HG02938 (cell line): ENCODE results near the gene DPH6.

Experiments
- ATAC-seq: cut with Tn5 transposase; IDR thresholded peaks from one replicate; pipeline ENCODE4 v1.9.1; 2021; ENCODE audit warnings: mild to moderate bottlenecking, moderate library complexity; ENCODE audit not compliant: unreplicated experiment

DPH6 gene

DNA sequence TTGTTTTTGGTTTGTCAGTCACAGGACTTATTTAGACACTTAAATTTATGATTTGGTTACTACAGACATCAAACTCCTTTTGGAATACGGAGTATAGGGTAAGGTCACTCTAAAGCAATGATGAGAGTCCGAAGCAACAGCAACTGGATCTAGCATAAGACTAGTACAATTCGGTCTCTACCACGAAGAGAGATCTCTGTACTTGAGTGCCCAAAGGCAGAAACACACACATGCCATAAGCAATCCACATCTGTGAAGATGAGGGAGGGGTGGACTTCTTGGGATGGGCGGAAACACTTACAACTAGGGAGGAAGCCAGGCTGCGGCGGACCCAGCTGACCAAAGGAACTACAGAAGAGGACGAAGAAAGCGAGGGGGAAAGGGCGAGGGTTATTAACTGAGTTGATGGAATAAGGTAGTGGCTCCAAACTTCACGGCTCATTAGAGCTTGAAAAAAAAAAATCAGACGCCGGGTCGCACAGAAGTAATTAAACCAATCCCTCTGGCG lies 595 bp downstream of the DPH6 start:
- peak; percentile 21 for ATAC-seq

DNA sequence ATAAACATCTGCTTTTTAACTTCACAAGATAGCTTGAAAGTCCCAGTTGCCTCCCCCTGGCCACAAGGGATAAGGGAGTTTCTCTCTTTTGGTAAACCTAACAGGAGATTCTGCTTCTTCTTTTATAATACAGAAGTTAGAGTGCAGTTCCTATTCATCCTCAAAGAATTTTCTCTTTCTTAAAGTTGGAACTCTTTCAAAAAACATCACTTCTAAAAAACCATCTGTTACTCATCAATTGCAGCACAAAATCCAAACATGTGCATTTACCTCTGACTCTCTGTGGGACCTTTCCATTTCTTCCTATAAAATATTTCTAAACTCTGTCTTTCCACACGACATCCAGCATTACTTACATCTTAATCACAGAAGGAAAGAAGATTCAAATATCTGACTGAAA lies 5.1 kb downstream of the DPH6 start:
- no peak for ATAC-seq

DNA sequence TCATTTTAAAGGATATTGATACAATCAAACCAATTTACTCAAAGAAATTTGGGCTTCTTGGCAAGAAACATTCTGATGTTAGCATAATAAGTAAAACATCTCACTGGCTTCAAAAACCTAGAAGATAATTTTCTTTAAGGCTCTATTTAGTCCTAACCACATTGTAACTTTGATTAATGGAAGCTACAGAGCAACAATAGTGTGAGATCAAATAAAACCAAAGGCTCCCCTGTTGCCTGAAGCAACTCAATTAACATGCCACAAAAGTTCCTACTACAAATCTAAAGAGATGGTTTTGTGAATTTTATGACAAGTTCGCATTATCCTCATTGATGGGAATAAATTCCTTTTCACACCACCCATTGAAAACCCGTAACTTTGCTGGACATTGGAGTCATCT lies 5.9 kb downstream of the DPH6 start:
- ATAC-seq: no peak

DNA sequence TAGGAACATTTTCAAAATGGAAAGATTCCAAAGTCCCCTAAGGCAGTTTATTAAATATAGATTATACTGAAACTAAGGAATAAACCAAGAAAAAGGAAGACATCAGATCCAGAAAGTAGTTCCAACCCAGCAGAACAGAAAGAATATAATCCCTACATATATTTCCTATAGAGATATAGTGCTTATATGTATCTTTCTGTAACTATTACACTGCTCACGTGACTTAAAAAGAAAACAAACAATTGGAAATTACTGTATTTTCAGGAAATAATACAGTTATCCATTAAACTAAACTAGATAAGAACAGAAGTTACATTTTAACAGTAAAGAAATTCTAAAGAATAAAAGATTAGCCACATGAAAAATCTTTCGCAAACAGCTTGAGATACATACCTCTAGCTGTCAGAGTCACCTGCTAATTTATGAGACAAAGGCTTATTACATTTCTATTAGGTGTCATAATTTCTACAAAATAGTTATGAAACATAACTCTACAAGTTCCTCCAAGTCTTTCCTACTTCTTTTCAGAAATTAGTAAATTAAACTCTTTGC lies 10.5 kb downstream of the DPH6 start:
- ATAC-seq: no peak

DNA sequence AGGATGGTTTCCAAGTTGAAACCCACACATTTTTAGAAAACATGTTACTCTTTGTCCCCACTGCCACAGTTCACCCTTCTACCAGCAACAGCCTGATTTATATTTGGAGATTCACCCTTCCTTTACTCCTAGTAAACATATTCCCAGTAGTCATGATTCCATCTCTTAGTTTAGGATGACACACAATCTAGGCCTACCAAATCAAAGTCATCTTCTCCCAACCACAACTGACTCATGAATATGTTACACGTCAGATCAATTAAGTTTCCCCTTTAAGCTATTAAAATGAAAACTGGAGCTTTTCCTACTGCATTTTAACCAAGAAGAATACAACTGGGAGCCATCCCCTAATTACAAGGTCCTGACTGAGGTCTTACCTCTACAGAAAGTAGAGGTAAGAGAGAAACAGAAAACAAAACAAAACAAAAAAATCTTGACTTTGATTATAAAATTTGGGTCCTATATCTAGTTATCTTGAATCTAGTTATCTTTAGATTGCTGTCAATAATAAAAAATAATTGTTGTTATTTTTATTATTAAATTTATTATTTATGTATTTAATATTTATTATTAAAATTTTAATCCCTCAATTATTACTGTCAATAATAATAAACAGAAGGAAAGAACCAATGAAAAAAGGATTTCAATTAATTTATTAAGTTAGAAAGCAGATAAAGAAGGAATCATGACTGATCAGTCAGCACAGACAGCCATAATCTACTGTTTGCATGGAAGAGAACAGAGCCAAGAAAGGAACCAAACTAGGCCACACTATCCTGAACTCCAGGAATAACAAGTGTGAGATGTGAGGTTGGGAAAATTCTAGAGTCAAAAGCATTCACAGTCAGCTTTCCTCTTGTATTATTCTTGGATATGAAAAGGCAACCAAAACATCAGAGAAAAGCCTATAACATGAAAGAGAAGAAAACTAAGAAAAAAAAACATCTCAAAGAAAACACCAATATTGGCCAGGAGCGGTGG lies 12.5 kb downstream of the DPH6 start:
- ATAC-seq: no peak

DNA sequence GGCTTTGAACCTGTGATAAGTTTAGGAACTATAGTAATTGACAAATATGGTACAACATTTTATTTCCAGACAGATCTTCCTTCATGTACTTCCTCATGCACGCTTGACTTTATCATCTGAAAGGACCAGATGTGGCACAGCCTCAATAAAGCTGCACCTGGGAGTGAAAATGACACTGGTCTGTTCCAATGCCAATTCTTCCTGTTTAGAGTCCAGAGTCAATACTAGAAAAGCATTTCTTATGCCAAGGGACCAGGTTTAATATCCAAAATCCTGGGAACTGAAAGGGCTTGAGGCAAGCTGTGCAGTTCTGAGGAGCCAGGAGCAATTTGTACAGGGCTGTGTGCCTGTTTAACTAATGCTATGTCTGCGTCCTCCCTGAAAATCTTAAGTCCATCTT lies 15.3 kb downstream of the DPH6 start:
- ATAC-seq: no peak

DNA sequence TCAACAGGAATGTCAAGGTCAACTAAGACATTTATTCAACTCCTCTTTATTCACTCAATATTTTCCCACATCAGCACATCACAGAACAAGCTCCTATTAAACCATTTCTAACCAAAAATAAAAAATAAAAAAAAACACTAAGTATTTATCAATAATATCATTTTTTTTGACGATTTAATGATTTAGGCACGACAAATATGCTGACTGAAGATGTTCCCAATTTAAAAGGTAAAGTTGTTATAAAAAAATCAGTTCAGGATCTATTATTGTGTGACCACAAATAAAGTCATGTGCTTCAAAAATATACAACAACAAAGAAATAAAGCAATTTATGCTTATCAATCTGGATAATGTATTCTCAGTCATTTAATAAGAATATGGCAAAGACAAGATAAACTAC lies 16.2 kb downstream of the DPH6 start:
- ATAC-seq: no peak

DNA sequence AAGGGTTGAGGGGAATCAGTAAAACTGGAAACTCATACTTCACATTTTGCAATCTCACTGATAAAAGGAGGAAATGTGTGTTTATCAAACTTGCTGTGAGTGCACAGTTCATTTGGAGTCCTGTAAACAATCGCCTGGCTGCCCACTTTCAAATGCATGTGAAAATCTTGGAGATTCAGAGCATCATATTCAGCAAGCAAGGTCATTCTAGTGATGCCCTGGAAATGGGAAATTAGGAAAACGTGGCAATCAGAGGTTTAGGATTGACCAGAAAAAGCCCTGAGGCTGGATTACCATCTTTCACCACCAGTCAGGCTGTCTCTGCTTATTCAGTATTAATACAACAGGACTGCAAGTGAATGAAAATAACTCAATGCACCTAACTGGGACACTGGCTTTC lies 23.9 kb downstream of the DPH6 start:
- no peak for ATAC-seq

DNA sequence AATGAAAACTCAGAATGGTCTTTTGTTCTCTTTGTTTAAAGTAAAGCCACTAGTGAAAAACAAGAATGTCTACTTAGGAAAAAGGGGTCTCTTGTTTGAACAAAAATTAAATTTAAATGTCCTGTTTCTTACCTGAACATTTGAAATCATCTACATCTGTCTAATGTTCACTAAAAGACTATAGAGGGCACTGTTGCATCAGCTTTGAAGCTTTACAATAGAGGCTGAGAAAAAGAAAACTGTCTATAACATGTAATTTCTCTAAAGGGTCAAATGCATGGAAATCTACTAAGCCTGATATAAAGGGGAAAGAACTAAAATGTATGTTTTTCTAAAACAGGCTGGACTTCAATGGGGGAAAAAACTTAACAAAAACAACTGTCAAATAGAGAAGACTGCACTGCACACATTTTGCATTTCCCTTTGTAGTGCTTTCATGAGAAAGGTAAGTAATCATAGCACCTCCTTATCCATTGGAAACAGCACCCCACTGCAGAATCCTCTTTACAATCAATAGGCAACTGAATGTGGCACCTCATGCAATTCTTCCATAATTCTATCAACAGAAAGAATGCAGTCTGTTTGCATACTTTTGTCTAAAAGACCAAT lies 26.3 kb downstream of the DPH6 start:
- ATAC-seq: peak; percentile 62

DNA sequence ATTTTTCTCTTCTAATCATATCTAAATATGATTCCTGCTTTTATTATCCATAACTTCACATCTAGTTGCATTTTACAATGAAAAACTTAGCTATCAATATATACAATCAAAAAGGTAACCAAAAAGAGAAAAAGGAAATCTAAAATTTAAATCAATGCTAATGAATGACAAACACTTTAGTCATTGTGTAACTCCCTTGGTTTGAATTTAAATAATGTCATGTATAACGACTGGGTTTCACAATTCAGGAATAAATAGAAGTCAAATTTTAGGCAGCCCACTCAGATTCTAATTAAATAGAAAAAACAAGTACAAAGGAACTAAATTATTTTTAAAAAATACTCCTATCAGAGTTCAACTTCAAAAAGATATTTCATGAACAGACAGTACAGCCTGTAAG lies 26.9 kb downstream of the DPH6 start:
- no peak for ATAC-seq

DNA sequence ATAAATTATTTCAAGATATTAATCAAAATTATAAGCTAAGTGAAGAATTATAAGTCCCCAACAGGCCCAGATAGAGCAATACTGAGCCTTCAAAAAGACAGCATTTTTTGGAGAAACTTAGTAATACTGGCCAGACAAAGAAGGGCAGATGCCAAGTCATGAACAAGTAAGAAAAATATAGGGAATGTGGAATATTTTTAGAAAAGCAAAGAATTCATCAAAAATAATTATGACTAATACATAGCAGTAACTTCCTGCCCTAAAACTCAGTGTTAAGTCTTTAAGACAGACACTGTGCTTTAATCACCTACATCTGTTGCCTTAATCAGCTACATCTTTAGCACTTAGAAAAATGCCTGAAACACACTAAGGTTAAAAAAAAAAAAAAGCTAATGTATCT lies 31.2 kb downstream of the DPH6 start:
- no peak for ATAC-seq

DNA sequence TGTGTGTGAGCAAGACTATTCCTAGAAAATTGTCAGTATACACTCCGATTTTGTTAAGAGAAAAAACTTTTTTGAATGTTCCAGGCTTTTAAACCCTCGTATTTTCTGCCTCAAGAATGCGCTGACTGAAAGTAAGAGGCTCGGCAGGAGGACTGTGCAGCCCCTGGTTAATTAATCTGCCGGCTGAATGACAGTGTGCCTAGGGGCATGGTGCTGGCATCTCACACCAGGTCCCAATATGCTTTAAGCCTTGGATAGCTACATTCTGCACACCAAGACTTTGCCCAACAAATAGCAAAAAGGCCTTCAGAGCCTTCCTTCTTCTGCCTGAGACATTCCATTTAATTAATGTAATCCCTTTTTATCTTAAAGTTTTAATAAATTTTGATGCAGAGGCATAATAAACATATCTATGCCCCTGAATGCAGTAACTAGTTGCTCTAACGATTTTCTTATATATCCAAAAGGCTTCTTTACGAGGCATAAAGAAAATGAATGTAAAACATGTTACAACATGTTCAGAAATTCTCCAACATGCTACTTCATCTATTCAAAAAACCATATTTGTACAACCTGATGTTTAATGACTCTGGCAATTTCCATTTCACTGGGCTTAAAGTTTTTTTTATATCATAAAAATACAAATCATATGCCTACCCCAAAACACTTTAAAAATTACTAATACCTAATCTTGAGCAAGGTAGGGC lies 37.9 kb downstream of the DPH6 start:
- ATAC-seq: no peak

DNA sequence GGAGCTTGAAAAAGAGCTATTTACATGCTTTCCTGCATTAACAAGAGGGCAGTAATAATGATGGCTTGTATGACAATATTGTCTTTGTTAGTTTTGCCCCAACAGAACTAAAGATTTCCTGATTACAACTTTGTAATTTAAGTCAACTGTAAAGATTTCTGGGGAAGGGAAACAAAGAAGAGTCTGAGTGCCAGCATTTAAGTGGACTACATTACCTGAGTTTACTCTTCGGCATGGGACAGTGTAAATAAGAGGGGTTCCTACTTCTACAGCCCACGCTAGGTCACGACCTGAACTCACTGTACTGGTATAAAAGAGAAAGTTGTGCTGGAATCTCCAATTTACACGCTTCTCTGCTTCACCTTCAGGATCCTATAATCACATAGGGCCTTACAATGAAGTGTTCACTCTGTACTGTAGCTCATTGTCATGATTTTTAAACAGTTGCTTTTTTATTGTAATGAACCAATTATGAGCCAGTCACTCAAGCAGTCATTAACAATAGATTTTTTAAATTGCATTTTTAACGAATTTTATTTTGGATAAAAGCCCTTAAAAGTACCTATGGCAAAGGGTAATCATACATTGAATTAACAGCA lies 39.6 kb downstream of the DPH6 start:
- no peak for ATAC-seq

DNA sequence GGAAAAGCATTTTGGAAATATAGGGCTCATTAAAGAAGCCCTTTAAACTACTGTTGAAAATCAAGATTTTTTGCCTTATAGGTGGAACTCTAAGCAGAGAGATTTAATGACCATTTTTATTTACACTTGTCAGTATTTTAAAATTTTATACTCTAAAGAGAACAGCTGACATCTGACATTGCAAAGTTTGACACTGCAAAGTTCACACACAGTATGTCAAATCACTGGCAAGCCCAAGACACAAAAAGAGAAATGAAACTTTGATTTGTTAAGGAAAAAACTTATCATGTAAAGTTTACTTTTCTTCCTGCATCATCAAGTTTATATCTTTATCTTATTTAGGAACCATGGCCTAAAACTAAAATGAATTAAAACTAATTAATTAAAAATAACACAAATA lies 40.2 kb downstream of the DPH6 start:
- no peak for ATAC-seq

DNA sequence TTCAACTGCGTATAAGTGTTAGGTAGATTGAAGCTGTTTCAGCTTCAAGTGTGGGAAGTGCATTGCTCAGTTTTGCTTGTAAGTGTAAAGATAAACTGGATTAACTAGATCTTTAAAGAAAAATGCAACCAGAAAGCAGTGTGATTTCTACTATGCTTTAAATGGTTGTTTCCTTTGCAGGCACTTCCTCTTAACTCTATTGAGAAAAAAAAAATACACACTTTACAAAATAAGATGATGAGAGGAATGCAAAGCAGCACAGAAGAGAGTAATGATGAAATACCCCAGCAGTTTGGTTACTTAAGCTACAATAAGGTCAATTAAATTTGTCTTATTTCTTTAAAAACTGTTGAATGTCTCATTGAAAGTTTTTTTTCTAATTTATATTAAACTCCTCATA lies 40.8 kb downstream of the DPH6 start:
- no peak for ATAC-seq

DNA sequence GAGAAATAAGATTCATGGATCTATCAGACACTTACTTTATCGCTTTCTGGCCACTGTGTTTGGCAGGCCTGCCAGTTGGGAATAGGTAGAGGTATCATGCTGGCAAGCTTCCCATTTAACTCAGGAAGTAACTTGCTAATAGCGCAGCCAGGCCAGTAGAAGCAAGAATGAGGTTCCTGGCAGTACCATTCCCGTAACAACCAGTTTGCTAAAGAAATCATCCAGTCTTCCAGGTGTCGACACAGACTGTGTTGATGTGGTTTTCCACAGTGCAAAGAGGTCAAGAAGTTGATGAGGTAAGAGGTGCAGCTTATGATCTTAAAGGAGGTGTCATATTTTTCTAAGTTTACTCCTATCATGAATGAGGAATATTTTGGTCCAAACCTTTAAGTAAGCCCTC lies 46.2 kb downstream of the DPH6 start:
- ATAC-seq: no peak

DNA sequence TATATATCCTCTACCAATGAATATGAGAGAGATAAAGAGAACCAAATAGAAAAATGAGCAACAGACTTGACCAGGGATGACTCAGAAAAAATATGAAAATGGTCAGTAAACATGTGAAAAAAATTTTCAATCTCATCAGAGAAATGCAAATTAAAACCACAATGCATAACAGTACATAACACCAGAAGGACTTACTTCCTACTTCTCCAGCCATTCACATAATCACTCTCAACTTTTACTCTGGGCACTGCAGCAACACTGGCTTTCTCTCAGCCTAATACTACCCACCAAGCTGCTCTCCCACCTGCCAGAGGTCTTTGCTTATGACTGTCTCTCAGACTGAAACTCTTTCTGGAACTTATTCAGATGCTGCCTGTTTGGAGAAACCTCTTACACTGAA lies 49.4 kb downstream of the DPH6 start:
- ATAC-seq: peak; percentile 100

DNA sequence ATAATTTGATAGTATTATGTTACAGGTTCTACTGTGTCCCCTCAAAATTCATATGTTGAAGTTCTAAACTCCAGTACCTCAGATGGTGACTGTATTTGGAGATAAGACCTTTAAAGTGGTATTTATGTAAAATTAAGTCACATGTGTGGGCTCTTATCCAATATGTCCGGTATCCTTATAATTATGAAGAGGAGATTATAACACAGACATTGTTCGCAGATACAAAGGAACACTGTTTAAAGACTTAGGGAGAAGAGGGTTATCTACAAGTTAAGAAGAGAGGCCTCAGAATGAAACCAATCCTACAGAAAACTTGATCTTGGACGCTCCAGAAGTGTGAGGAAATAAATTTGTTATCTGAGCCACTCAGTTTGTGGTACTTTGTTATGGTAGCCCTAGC lies 50.9 kb downstream of the DPH6 start:
- no peak for ATAC-seq

DNA sequence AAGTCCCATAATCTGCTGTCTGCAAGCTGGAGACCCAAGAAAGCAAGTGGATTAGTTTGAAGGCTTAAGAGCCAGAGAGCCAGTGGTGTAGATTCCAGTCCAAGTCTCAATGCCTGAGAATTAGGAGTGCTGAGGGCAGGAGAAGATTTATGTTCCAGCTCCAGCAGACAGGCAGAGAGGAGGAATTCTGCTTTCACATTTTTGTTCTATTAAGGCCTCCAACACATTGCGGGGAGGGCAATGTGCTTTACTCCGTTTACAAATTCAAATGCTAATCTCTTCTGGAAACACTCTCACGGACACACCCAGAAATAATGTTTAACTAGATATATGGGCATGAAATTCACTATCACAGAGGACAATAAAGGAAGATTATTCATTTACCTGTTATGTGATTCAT lies 54.0 kb downstream of the DPH6 start:
- no peak for ATAC-seq

DNA sequence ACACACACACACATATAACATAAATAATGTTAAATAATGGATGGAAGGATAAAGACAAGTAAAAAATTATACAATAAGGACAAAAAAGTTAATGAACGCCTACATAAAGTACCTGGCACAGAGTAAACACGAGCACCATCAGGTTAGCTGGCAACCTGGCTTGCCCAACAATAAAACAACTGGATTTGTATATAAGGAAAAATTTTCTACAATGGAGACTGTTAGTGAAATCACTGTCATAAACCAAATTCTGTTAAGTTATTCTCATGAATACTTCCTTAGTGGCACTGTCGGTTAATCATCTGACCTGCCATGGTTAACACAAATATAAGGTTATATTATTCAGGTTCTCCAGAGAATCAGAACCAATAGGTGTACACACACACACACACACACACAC lies 54.8 kb downstream of the DPH6 start:
- ATAC-seq: no peak

DNA sequence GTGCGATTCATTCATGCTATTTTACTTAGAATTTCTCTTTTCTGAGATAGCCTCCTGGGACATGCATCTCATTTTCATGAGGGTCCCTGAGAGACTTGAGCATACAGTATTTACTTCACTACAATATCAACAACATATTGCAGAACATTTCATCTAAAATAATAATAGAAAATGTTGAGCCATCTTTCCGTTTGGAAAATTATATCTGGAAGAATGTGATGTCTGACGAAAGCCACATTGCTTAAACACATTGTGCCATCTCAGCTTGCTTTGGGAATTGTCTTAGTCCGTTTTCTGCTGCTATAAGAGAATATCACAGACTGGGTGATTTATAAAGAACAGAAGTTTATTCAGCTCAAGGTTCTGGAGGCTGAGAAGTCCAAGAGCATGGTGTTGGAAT lies 55.5 kb downstream of the DPH6 start:
- no peak for ATAC-seq
